ENCODE measurements around the gene SYTL5. TPM values are rescaled to one million over a fixed set of nuclear protein-coding genes. Genes with fewer than 3 reads are reported as not detected.

Gene SYTL5
- total RNA-seq, 1 donor from 2014 or later = 2.7 TPM

GRCh38 chrX:38000706-38001105, 5.6 kb upstream of the SYTL5 start:
- Mint-ChIP-seq H3K27me3 (ENCODE audit: unreplicated experiment) (no peaks in the 10 kb centered on the region), H3K4me3 (ENCODE audit: unreplicated experiment) (no peak overlapping the region), H3K4me1 (ENCODE audit: unreplicated experiment) (peaks cover 2% of the 10 kb centered on the region), H3K9me3 (ENCODE audit: unreplicated experiment) (peaks cover 19% of the 10 kb centered on the region), H3K36me3 (ENCODE audit: unreplicated experiment) (no peaks in the 10 kb centered on the region), H3K27ac (ENCODE audit: unreplicated experiment) (no peak overlapping the region)
- DNase-seq (ENCODE audit: extremely low spot score, unreplicated experiment) = no peak
- TF ChIP-seq, protein P1, sequence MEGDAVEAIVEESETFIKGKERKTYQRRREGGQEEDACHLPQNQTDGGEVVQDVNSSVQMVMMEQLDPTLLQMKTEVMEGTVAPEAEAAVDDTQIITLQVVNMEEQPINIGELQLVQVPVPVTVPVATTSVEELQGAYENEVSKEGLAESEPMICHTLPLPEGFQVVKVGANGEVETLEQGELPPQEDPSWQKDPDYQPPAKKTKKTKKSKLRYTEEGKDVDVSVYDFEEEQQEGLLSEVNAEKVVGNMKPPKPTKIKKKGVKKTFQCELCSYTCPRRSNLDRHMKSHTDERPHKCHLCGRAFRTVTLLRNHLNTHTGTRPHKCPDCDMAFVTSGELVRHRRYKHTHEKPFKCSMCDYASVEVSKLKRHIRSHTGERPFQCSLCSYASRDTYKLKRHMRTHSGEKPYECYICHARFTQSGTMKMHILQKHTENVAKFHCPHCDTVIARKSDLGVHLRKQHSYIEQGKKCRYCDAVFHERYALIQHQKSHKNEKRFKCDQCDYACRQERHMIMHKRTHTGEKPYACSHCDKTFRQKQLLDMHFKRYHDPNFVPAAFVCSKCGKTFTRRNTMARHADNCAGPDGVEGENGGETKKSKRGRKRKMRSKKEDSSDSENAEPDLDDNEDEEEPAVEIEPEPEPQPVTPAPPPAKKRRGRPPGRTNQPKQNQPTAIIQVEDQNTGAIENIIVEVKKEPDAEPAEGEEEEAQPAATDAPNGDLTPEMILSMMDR (IDR thresholded peaks at IDR 0.05) = no peak

DNA sequence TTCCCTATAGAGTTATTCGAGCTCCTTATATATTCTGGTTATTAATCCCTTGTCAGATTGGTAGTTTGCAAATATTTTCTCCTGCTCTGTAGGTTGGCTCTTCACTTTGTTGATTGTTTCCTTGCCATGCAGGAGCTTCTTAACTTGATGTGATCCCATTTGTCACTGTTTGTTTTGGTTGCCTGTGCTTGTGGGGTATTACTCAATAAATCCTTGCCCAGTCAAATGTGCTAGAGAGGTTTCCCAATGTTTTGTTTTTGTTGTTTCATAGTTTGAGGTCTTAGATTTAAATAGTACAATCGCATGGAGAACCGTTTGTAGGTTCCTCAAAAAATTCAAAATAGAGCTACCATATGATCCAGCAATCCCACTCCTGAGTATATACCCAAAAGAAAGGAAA, 2.3 kb upstream of the SYTL5 start:
- DNase-seq (ENCODE audit: extremely low spot score, unreplicated experiment) = no peak
- TF ChIP-seq, protein P1 (IDR thresholded peaks at IDR 0.05) = no peak
- H3K27ac Mint-ChIP-seq (ENCODE audit: unreplicated experiment) = no peak overlapping the region
- H3K9me3 Mint-ChIP-seq (ENCODE audit: unreplicated experiment) = peaks cover 15% of the 10 kb centered on the region
- peaks cover 5% of the 10 kb centered on the region for H3K4me1 Mint-ChIP-seq (ENCODE audit: unreplicated experiment)
- H3K27me3 Mint-ChIP-seq (ENCODE audit: unreplicated experiment) = no peaks in the 10 kb centered on the region
- H3K4me3 Mint-ChIP-seq (ENCODE audit: unreplicated experiment) = no peak overlapping the region
- H3K36me3 Mint-ChIP-seq (ENCODE audit: unreplicated experiment) = no peaks in the 10 kb centered on the region

- H3K27me3 Mint-ChIP-seq (ENCODE audit: unreplicated experiment) = no peaks in the 10 kb centered on the region
- no peak overlapping the region for H3K4me3 Mint-ChIP-seq (ENCODE audit: unreplicated experiment)
- no peak overlapping the region for H3K27ac Mint-ChIP-seq (ENCODE audit: unreplicated experiment)
- H3K36me3 Mint-ChIP-seq (ENCODE audit: unreplicated experiment) = no peaks in the 10 kb centered on the region
- no peak for DNase-seq (ENCODE audit: extremely low spot score, unreplicated experiment)
- TF ChIP-seq, protein P1 (IDR thresholded peaks at IDR 0.05) = no peak
- peaks cover 5% of the 10 kb centered on the region for H3K4me1 Mint-ChIP-seq (ENCODE audit: unreplicated experiment)
- H3K9me3 Mint-ChIP-seq (ENCODE audit: unreplicated experiment) = peaks cover 11% of the 10 kb centered on the region
Observed at GRCh38 chrX:38006778-38007177, 425 bp downstream of the SYTL5 start.

DNA sequence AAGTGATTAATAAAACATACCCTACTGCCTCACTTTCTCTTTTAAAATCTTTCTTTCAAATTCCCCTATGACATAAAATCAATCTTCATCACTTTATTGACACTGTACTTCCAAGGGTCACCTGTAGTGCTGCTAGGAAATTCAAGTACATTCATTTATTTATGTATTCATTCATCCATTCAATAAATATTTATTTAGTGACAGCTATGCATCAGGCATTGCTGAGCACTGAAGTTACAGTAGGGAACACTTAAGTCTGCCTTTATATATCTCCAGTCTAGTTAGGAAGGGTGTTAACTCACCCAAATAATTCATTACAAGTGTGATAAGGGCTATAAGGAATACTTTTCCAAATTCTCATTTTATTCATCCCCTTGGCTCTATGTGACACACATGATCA, 2.3 kb downstream of the SYTL5 start:
- Mint-ChIP-seq H3K9me3 (ENCODE audit: unreplicated experiment) (peaks cover 10% of the 10 kb centered on the region), H3K4me3 (ENCODE audit: unreplicated experiment) (no peak overlapping the region), H3K36me3 (ENCODE audit: unreplicated experiment) (no peaks in the 10 kb centered on the region), H3K27me3 (ENCODE audit: unreplicated experiment) (no peaks in the 10 kb centered on the region), H3K4me1 (ENCODE audit: unreplicated experiment) (peaks cover 5% of the 10 kb centered on the region), H3K27ac (ENCODE audit: unreplicated experiment) (no peak overlapping the region)
- no peak for DNase-seq (ENCODE audit: extremely low spot score, unreplicated experiment)
- TF ChIP-seq, protein P1 (IDR thresholded peaks at IDR 0.05) = no peak

DNA sequence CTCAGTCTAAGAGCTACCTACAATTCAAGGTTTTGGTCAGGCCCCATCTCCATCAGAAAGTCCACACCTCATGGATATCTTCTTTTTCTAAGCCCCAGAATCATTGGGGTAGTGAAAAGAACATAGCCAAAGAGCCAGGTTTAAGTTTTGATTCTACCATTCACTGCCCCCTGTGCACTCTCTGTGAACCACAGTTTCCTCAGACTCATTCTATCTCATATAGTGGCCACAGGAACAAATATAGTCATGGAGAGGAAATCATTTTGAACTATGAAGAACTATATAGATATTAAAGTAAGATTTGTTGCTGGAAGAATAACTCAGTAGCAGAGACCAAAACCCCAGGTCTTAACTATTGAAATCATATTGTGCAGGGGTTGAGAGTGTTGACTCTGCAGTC, 3.3 kb downstream of the SYTL5 start:
- Mint-ChIP-seq H3K36me3 (ENCODE audit: unreplicated experiment) (no peaks in the 10 kb centered on the region), H3K4me3 (ENCODE audit: unreplicated experiment) (no peak overlapping the region), H3K4me1 (ENCODE audit: unreplicated experiment) (peaks cover 5% of the 10 kb centered on the region), H3K27ac (ENCODE audit: unreplicated experiment) (no peak overlapping the region), H3K9me3 (ENCODE audit: unreplicated experiment) (no peaks in the 10 kb centered on the region), H3K27me3 (ENCODE audit: unreplicated experiment) (no peaks in the 10 kb centered on the region)
- DNase-seq (ENCODE audit: extremely low spot score, unreplicated experiment) = no peak
- TF ChIP-seq, protein P1 (IDR thresholded peaks at IDR 0.05) = no peak

Data from osteocyte (in vitro differentiated cells).